ENCODE results near the gene CLK2.

DNA sequence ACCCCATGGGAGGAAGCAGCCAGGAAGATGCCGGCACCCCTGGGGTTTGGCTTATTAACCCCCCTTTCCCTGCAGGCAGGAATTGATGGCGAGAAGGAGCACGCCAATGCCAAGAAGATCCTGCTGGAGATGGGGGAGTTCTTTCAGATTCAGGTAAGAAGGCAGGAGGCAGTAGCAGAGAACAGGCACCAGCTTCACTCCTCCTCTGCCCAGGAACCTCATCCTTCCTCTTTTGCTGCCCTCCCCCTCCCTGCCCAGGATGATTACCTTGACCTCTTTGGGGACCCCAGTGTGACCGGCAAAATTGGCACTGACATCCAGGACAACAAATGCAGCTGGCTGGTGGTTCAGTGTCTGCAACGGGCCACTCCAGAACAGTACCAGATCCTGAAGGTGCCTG, 46.2 kb upstream of the CLK2 start:
- TF ChIP-seq, protein P1, sequence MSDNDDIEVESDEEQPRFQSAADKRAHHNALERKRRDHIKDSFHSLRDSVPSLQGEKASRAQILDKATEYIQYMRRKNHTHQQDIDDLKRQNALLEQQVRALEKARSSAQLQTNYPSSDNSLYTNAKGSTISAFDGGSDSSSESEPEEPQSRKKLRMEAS (IDR thresholded peaks at IDR 0.05) = no peak
- TF ChIP-seq CREB1 (IDR thresholded peaks at IDR 0.05; ENCODE audit: low read depth) = no peak
- TF ChIP-seq CEBPB (IDR thresholded peaks at IDR 0.05) = no peak
- no peak for TF ChIP-seq EGR1 (IDR thresholded peaks at IDR 0.05)
- no peak for TF ChIP-seq NFIC (IDR thresholded peaks at IDR 0.05)
- no peak for TF ChIP-seq EP300 (IDR thresholded peaks at IDR 0.05; ENCODE audit: borderline replicate concordance)
- no peak for TF ChIP-seq YY1 (IDR thresholded peaks at IDR 0.05; ENCODE audit: low read depth)

Measured in Ishikawa (cell line).